HepG2 (cell line): ENCODE data around the gene VPS18. TPM values are rescaled to one million over a fixed set of nuclear protein-coding genes. Genes with fewer than 3 reads are reported as not detected.

Source experiments
- CEBPG ChIP-seq: IDR thresholded peaks from 2 replicates; pipeline ENCODE4 v1.6.1; 2016
- EEA1 ChIP-seq: sonication (generic); formaldehyde crosslinking; IDR thresholded peaks from 2 replicates; pipeline ENCODE4 v1.5.1; 2020; ENCODE audit warnings: mild to moderate bottlenecking, missing genetic modification reagents, borderline replicate concordance
- NONO ChIP-seq, 2 experiments: fragments of 450-650 bp in 1 of 2; sonication (generic) in 1 of 2; formaldehyde crosslinking in 1 of 2; IDR thresholded peaks in 1 of 2; conservative IDR thresholded peaks in 1 of 2; 2 replicates each; pipeline versions ENCODE4 v1.6.1 to v1.8.0; 2017 to 2022; ENCODE audit warnings: mild to moderate bottlenecking in 1 of 2, missing genetic modification reagents in 1 of 2, moderate library complexity in 1 of 2
- PCBP2 ChIP-seq: fragments of 200-400 bp; formaldehyde crosslinking; optimal IDR thresholded peaks from 2 replicates; pipeline ENCODE3; 2018; ENCODE audit warnings: low read length, low read depth; ENCODE audit not compliant: poor library complexity, severe bottlenecking
- SIN3A ChIP-seq: IDR thresholded peaks from 2 replicates; pipeline ENCODE4 v1.6.1; 2011; ENCODE audit warnings: low read depth, mild to moderate bottlenecking, control low read depth, low read length, borderline replicate concordance
- SP140L ChIP-seq: sonication (generic); formaldehyde crosslinking; IDR thresholded peaks from 2 replicates; pipeline ENCODE4 v1.4.0; 2020; ENCODE audit warnings: missing genetic modification reagents, borderline replicate concordance
- ZNF256 ChIP-seq: sonication (generic); formaldehyde crosslinking; conservative IDR thresholded peaks from 2 replicates; pipeline ENCODE4 v1.4.0; 2020; ENCODE audit warnings: missing genetic modification reagents
- ZNF362 ChIP-seq: sonication (generic); formaldehyde crosslinking; IDR thresholded peaks from 2 replicates; pipeline ENCODE4 v1.4.0; 2020; ENCODE audit warnings: missing genetic modification reagents, mild to moderate bottlenecking, borderline replicate concordance
- ZNF407 ChIP-seq: sonication (generic); formaldehyde crosslinking; IDR thresholded peaks from one replicate; pipeline ENCODE4 v1.5.1; 2020; ENCODE audit warnings: mild to moderate bottlenecking, missing genetic modification reagents; ENCODE audit errors: not compliant biosample characterization
- ZNF597 ChIP-seq: sonication (generic); formaldehyde crosslinking; IDR thresholded peaks from 2 replicates; pipeline ENCODE4 v1.5.0; 2020; ENCODE audit warnings: missing genetic modification reagents
- ZNF687 ChIP-seq: sonication (generic); formaldehyde crosslinking; IDR thresholded peaks from 2 replicates; pipeline ENCODE4 v1.5.1; 2020; ENCODE audit warnings: mild to moderate bottlenecking, missing genetic modification reagents, moderate library complexity
- ZNF747 ChIP-seq: sonication (generic); formaldehyde crosslinking; IDR thresholded peaks from 2 replicates; pipeline ENCODE4 v1.8.1; 2023; ENCODE audit warnings: missing genetic modification reagents, mild to moderate bottlenecking, borderline replicate concordance
- polyA plus RNA-seq, 8 experiments: library from polyadenylated mRNA; depleted of rRNA in 3 of 8; stranded (reverse) in 7 of 8; unstranded in 1 of 8; fragments of >200 nt; fragmentation: Illumina TruSeq in 4 of 8; extraction: Trizol in 4 of 8; gene quantifications; 2 replicates each; pipeline versions ENCODE4 v1.2.1 to v1.2.3, GENCODE V29; 2011 to 2016; ENCODE audit warnings: low read depth in 4 of 8, missing spikeins in 1 of 8, mixed read lengths in 1 of 8; ENCODE audit not compliant: insufficient read depth in 1 of 8
- total RNA-seq, 5 experiments: library from RNA; depleted of rRNA; stranded (reverse); fragments of >200 nt; fragmentation: Illumina TruSeq; extraction: Trizol; gene quantifications; 2 replicates each; pipeline ENCODE4 v1.2.3, GENCODE V29; 2016; ENCODE audit warnings: low read depth in 1 of 5

The VPS18 gene
- total and polyA plus RNA-seq, 2 of the 13 experiments (the other 11 are each of a cell fraction or from before 2014, with no cell fraction given): 5.8 to 17.0 TPM

GRCh38 chr15:40931300-40932142 is 37.3 kb downstream of the VPS18 start (continued):
- TF ChIP-seq SIN3A: 0 out of 2 replicates have a peak, but pooled peaks have one; percentile 20
- TF ChIP-seq EEA1 (CRISPR knock-in tag): no peak
- TF ChIP-seq ZNF687 (CRISPR knock-in tag): no peak
- TF ChIP-seq ZNF597 (CRISPR knock-in tag): no peak
- no peak for TF ChIP-seq NONO (IDR thresholded peaks at IDR 0.05)
- TF ChIP-seq NONO (CRISPR knock-in tag; conservative IDR thresholded peaks at IDR 0.05): no peak
- TF ChIP-seq CEBPG (CRISPR knock-in tag): no peak
- no peak for TF ChIP-seq PCBP2
- TF ChIP-seq ZNF256 (CRISPR knock-in tag): no peak
- peak; percentile 51; the same call in 1 of the 2 replicates for TF ChIP-seq ZNF747 (CRISPR knock-in tag)
- no peak for TF ChIP-seq SP140L (CRISPR knock-in tag)
- no peak for TF ChIP-seq ZNF362 (CRISPR knock-in tag)
- TF ChIP-seq ZNF407 (CRISPR knock-in tag): peak; percentile 24
